GM21526 (cell line): ENCODE measurements around the gene DUS1L.
A peak's percentile ranks its signal among the peaks of the same experiment; 100 is the strongest.

Source experiments
- ATAC-seq: cut with Tn5 transposase; IDR thresholded peaks from one replicate; pipeline ENCODE4 v1.9.1; 2021; ENCODE audit warnings: moderate library complexity; ENCODE audit not compliant: unreplicated experiment, low FRiP score

The DUS1L gene

DNA sequence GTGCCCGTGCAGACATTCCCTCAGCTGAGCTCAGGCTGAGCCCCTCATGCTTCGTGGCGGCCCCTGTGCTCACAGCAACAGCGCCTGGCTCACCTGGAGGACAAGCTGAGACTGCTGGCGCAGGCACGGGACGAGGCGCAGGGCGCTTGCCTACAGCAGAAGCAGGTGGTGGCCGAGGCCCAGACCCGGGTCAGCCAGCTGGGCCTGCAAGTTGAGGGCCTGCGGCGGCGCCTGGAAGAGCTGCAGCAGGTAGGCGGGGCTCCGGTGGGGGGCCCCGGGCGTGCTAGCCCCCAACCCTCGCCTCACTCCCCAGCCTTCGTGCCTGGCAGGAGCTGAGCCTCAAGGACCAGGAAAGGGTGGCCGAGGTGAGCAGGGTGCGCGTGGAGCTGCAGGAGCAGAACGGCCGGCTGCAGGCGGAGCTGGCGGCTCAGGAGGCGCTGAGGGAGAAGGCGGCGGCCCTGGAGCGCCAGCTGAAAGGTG is 35.6 kb downstream of the DUS1L start:
- no peak for ATAC-seq

DNA sequence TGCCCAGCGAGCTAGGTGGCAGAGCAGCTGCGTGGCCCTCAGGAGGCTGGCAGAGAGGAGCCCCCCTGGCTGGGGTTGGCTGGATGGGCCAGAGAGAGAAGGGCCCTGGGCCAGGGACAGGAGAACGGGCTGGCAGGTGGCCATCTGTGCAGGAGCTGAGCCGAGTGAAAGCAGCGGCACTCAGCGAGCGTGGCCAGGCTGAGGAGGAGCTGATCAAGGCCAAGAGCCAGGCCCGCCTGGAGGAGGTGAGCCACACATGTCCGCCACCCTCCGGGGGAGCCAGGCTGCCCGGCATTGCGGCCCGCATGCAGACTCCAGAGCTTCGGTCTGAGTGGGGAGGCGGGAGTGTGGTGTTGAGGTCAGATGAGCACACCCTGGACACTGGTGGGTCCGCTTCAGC is 36.2 kb downstream of the DUS1L start:
- no peak for ATAC-seq

DNA sequence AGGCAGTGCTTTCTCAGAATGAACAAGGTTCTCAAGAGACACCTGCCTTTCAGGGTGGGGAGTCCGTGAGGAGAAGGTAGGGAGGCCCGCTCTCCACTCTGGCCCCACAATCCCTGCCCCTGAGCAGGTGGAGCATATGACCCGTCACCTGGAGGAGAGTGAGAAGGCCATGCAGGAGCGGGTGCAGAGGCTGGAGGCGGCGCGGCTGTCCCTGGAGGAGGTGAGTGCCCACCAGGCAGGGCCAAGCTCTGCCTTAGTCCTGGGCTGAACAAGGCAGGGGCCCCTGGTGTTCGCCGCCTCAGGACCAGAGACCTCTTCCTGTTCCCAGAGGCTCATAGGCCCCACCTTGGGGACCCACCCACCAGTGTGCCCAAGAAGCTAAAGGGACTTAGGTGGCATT is 36.6 kb downstream of the DUS1L start:
- no peak for ATAC-seq

DNA sequence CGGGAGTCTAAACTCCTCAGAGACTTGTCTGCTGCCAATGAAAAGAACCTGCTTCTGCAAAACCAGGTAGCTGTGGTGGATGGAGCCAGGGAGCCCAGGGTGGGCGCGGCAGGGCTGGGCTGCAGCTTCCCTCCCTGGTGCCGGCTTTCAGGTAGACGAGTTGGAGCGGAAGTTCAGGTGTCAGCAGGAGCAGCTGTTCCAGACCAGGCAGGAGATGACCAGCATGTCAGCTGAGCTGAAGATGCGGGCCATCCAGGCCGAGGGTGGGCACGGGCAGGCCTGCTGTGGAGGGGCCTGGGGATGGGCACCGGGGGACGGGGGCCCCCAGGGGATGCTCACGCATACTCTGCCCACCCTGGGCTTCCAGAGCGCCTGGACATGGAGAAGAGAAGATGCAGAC is 37.4 kb downstream of the DUS1L start:
- ATAC-seq: no peak

DNA sequence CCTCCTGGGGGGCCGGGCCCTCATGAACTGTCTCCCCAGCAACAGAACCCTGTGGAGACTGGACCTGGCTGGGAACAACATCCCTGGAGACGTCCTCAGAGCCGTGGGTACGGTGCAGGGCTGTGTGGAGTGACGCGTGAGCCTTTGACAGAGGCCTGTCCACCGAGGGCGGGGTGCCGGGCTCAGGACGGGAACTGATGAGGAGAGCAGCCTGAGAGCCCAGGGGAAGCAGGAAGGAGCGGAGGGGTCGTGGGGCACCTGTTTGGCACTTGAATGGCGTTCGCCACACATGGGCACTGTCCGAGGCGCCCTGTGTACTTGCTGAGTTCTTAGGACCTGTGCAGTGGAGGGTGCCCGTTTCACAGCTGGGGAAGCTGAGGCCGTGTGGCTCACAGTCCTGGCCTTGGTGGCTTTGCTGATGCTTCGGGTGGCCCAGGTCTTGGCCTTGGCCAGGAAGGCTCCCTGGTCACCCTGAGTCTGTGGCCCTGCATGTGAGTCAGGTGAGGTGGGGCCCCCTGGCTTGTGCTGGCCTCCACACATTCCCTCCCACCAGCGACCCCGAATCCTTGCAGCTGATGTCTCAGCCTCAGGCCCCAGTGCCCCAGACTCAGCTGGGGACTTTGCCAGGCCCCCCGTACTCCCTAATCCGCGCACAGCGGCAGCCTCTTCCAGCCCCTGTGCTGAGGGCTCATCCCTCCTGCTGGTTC is 40.0 kb downstream of the DUS1L start:
- no peak for ATAC-seq

DNA sequence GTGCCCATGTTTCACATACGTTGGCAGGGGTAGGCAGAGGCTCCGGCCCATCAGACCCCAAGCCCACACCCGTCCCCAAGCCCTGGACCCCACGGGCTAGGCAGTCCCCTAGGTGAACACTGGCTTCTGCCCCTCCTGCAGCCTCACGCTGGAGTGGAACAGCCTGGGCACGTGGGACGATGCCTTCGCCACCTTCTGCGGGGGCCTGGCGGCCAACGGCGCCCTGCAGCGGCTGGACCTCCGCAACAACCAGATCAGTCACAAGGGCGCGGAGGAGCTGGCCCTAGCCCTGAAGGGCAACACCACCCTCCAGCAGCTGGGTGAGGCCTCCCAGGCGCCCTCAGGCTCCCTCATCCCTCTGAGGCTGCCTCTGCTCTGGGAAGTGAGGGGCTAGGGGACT is 40.7 kb downstream of the DUS1L start:
- no peak for ATAC-seq

DNA sequence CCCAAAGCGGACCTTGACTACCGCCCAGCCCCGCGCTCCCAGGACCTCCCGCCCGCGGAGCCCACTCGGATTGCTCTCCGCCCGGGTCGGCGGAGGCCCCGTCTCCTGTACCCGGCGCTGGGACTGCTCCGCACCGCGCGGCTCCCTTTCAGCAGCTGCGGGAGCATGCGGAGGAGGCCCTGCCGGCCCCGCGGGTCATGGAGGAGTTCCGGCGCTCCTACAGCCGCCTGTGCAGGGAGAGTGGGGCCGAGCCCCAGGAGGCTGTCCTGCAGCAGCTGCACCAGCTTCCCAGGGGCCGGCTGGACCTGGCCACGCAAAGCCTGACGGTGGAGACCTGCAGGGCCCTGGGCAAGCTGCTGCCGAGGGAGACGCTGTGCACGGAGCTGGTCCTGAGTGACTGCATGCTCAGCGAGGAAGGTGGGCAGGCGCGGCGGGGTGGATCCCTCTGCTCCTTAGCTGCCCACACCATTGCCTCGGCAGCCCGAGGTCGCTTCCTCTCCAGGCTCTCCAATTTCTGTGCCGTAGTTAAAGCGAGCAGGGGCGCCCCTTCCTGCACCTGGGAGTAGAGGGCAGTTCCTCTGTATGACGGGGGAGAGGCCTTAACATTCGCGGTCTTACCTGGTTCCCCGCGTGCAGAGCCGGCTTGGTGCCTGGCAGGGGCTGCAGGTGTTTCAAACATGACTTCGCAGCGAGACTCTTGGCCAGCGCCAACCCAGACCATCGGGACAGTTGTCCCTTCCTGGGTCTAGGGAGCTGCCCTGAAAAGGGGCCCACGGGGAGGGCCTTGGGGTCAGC is 42.0 kb downstream of the DUS1L start:
- no peak for ATAC-seq

DNA sequence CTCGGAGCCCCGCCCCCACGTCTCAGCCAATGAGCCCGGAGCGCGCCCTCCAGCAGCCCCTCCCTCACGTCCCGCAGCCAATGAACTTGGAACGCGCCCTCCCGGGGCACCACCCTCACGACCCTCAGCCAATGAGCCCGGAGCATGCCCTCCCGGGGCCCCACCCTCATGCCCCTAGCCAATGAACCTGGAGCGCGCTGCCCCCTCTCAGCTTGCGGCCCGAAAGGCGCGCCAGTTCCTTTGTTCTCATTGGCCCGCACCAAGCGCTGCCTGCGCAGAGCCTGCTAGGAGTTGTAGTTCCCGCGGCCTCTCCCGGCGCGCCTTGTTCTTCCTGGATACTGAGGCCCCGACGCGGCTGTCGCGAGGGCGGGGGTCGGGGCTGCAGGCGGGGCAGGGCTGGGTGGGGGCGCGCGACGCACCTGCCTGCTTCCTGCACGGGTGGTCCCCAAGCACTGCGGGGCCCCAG is 42.6 kb downstream of the DUS1L start, which contains the start of gene LRRC45:
Gene LRRC45, plus strand, starts transcription at position 325 of the 466 bp plus-strand sequence. CDS start 339 bp downstream, outside the sequence.
- ATAC-seq: peak; percentile 75

DNA sequence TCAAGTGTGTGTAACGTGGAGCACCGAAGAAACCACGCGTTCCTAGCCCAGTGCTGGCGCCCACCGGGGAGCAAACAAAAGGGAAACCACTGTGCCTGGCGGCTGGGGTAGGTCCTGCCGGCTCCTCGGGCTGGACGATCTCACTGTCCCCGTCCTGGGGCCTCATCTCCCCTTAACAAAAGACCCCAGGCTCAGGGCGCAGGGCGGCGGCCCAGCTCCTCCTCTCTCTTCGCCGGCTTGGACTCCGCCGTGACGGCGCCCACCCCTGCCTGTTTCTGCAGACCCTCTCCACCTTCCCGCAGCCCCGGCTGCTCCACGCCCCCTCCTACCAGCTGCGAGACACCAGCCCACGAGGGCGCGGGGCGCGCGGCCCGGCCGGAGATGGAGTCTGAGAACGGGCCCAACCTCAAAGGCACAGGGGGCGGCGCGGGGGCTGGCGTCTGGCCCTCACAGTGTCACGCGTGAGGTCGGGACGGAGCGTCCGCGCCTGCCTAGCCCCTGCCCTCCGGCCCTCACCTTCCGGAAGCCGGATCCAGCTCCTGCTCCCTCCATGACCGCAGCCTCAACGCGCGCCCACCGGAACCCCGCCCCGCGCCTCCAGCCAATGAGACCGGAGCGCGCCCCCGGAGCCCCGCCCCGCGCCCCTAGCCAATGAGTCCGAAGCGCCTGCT is 43.2 kb downstream of the DUS1L start, which contains the start of gene CENPX:
Gene CENPX, minus strand, starts transcription at position 569 of the 671 bp plus-strand sequence. Its CDS starts 17 bp downstream, at position 552.
- ATAC-seq: peak; percentile 9

DNA sequence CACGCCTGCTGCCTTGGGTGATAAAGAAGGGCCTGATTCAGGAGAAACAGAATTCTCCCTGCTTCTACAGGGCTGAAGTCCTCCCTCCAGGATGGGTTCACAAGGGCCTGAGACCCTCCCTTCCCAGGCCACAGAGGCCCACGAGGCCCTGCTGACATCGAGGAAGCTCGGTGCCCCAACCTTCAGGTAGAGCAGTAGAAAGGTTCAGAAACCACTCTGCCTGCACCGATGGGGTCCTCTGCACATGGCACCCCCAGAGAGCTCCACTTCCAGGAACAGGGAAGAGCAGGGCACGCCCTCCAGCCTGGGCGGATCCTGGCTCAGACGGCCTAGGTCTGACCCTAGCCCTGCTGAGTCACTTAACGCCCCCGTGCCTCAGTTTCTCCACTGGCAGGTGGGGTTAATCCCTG is 43.7 kb downstream of the DUS1L start:
- ATAC-seq: no peak

DNA sequence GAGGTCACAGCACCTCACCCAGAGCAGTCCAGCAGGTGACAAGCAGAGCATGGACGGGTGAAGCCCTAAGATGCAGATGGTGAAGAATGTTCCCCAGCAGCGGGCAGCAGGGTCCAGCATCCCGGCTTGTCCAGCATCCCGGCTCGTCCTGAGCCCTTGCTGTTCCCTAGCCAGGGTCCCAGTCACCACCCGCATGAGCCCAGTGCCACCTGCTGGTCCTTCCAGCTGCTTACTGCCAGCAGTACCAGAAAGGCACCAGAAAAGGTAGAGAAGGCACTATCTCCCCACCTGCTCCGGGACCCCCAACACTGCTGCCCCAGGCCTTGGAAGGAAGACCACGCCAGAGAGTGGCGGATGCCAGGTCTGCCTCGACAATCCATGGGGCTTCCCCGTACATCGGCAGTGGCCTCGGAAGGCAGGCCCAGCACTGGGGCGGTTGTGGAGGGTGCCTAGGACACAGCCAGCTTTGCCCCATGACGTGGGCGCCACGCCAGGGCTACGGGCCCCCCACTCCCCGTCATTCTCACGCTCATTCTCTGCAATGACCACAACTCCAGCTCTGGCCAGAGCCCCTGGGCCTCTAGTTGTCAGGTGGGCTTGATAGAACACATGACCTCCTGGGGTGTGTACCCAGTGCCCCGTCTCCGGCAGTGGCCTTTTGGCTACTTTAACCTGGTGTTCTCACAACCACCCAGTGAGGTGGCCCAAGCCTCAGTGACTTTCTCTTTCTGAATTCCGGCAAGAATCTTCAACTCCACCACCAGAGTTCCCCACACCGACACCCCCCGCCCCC is 44.3 kb downstream of the DUS1L start:
- ATAC-seq: no peak

DNA sequence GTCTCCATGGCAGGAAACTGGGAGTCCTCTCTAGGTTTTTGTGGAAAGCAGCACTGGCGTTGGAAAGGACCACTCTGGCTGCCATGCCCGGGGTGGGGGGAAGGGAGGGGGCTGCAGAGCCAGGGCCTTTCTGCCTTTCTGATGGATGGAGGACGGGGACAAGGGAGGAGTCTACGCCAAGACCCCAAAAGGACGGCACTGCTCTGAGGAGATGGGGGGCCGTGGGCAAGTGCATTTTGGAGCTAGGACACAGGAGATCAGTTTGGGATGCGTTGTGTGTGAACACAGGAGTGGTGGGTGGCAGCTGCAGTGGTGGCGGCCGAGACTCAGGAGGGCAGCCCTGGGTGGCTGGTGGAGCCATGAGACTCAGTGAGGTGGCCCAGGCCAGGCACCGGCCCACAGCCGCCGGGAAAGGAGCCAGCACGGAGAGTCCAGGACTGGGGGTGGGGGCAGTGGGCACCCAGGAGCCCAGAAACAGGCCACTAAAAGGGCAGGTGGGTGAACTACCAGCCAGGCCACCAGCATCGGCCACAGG is 45.0 kb downstream of the DUS1L start:
- no peak for ATAC-seq

DNA sequence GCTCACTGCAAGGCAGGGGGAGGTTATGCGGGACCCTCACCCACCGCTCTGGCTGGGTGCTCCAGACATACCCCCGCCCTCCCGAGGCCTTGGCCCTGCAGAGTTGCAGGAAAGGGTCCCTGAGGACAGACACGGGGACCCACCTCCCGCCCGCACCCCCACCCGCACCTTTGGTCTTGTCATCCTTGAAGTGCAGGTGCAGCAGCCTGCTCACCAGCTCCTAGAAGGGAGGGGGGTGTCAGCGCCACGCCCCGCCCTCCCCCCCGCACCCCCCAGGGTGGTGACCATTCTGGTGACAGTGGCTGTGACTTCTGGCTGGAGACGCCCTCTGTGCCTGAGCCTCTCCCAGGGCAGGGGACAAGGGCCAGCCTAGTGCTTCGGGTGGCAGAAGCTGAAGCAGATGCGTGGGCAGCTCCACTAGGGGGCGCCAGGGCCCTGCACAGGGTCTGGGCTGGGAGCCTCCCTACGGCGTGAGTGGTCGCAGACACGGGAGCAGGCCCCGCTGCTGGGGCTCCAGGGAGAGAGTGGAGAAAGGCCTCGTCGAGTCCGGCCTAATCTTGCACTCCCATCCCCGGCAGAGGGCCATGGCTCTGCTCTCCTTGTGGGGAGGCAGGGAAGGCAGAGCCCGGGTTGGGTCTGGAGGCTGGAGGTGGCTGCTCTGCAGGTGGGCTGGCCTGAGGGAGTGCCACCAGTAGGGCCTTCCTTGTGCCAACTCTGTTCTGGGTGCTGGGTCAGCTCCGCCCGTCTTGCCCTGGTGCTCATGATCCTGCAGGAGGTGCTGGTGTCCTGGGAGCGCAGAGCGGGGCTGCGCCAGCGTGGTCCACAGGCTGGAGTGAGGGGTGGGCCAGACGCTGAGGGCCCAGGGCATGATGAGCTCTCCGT is 45.7 kb downstream of the DUS1L start:
- no peak for ATAC-seq

DNA sequence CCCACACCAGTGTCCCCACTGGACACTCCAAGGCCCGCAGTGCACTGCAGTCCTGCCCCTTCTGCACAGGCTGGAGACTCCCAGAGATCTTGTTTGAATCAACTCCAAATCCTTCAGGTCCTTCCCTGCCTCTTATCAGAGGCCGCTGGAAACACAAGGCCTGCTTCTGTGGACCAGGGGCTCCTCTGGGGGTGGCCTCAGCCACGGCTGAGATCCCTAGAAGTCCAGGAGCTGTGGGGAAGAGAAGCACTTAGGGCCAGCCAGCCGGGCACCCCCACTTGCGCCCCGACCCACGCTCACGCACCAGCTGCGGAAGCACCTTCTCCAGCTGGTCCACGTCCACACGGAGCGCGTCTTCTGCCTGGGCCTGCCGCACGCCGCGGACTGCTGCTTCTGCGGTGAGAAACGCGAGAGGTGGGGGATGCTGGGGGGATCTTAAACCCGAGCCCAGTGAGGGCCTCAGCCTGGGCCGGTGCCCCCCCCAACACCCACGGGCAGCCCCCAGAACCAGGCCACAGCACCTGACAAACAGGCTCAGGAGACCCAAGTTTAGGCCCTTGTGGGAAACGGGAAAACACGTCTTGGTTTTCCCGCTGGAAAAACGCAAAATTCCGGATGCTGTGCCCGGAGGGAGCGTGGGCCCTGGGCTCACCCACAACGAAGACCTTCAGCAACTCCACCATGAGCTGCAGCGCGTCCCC is 46.5 kb downstream of the DUS1L start:
- ATAC-seq: no peak

DNA sequence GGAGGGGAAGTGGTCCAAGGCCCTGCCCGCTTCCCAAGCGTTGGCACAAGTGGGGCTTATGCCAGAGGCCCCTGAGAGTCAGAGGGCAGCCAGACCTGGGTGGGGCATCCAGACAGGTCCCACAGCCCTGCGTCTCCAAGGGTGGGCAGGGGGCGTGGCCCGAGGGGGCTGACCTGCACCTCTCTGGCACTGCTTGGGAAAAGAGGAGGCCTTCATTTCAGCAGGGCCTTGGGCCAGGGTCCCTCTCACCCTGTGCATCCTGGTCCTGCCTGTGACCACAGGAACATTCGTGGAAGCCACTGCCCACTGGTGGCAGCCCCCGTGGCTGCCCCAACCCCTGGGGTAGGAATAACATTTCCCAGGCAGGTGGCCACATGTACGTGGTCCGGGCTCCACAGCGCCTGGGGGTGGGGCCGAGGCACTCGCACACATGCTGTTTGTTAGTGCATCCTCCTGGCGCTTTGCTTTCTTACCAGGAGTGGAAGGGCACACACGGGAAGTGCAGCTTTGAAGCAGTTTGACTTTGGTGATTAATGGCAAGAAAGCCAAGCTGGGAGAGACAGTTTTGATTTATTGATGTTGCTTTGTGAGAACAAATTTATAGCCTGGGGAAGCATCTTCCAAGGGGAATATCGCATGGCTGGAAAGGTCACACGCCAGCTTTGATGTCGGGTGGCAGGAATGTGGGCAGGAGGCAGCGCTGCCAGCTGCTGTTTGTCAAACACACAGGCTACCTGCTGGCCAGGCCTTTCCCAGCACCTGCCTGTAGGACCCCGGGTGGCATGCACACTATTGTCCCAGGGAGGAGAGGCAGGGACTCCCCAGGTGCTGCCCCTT is 47.2 kb downstream of the DUS1L start:
- ATAC-seq: no peak

DNA sequence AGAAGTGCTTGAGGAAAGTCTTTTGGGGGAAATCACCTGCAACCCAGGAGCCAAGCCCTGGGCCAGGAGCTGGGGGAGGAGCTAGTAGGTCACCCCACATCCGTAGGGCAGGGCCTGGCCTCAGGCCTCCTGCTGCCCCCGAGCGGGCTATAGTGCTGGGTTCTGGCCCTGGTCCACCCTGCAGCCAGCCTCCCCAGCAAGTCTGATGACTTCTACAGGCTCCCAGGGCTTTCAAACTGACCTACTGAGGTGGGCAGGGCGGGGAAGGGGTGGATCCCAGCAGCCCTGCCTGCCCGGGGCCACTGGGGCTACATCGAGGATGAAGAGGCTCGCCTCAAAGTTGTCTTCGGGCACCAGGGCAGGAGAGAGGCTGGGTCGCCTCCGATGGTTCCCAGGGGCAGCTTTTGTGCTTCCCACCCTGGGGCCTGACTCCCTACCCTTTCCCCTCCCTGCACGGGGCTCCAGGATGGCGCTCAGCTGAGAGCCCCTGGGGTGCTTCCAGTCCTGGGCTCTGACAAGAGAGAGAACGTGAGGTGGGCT is 47.9 kb downstream of the DUS1L start:
- no peak for ATAC-seq

DNA sequence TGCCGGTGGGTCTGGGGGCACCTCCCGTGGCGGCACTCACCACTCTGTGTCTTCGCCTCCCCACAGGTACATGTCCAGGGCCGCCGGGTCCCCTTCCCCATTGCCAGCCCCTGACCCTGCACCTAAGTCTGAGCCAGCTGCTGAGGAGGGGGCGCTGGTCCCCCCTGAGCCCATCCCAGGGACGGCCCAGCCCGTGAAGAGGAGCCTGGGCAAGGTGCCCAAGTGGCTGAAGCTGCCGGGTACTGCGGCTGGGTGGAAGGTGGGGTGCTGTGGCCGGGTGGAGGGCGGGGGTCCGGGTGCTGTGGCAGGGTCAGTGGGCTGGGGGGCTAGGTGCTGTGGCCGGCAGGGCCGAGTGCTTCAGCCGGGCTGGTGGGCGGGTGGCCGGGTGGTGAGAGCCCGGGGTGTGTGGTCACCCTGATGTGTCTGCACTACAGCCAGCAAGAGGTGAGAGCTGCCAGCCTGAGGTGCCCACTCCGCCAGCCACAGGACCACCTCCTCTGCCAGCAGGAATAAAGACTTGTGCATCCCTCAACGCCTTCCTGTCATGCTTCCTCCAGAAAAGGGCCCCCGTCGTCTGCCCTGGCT is 48.6 kb downstream of the DUS1L start:
- ATAC-seq: no peak
